Lung microvascular endothelial cell (primary cell): ENCODE measurements around the gene RAPGEF2. TPM values are rescaled to one million over a fixed set of nuclear protein-coding genes. Genes with fewer than 3 reads are reported as not detected.

Experiments used
- DNase-seq, 2 donors: peaks; one replicate each; pipeline versions ENCODE4 v3.0.0 to v3.0.0-alpha.2; 2010; ENCODE audit warnings: low read depth in 2 of 2
- total RNA-seq: library from RNA; depleted of rRNA; stranded (reverse); fragments of >200 nt; gene quantifications from 2 replicates; pipeline ENCODE4 v1.2.1, GENCODE V29; 2014

Gene RAPGEF2
- total RNA-seq, 1 donor from 2014 or later, result 80.6 TPM

DNA sequence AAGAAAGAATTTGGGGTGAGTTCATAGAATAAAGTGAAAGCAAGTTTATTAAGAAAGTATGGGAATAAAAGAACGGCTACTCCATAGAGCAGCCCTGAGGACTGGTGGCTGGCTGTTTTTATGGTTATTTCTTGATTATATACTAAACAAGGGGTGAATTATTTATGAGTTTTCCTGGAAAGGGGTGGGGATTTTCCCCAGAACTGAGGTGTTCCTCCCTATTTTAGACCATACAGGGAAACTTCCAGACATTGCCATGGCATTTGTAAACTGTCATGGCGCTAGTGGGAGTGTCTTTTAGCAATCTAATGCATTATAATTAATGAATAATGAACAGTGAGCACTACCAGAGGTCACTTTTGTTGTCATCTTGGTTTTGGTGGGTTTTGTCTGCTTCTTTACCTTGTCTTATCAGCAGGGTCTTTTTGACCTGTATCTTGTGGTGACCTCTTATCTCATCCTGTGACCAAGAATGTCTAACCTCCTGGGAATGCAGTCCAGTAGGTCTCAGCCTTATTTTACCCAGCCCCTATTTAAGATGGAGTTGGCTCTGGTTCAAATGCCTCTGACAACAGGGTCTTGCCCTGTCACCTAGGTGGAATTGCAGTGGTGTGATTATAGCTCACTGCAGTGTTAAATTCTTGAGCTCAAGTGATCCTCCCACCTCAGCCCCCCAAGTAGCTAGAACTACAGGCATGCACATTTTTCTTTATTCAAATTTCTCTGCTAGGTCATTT is 27.1 kb downstream of the RAPGEF2 start:
- DNase-seq, result no peak

DNA sequence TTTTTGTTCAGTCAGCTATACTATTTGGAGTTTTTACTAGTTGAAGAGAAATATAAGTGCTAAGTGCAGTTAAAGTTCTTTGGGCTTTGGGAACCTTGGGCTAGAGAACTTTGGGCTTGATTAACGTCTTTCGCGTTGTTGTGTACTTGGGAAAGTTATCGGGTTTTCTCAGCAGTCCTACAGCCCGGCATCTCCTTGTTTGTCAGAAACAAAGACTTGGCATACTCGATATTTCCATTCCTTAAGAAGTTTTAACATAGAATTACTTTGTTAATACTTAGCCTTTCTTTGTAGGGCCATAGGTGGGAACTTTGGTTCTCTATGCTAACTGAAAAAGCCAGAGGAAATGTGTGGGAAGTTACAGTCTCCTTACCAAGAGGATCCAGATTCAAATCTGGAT is 28.7 kb downstream of the RAPGEF2 start:
- DNase-seq, result no peak

DNA sequence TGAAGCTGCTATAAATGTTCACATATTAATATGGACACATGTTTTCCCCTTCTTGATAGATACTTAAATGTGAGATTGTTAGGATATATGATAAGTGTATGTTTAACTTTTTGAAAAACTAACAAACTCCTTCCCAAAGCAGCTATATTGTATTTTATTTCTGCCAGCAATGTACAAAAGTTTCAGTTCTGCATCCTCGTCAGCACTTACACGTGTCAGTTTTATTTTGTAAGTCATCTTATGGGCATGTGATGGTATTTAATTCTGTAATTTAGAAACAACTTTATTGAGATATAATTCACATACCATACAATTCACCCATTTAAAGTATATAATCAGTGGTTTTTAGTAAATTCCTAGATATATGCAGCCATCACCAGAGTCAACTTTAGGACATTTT is 31.6 kb downstream of the RAPGEF2 start:
- DNase-seq, result no peak

DNA sequence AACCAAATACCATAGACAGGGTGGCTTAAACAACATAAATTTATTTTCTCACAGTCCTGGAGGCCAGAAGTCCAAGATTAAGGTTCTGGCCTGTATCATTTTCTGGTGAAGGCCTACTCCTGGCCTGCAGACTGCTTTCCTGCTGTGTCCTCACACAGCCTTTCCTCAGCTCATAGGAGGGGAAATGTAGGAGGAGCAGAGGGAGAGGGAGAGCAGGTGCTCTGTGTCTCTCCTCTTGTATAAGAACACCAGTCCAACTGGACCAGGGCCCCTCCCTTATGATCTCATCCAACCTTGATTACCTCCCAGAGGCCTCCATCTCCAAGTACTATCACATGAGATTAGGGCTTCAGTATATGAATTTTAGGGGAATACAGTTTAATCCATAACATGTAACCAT is 34.3 kb downstream of the RAPGEF2 start:
- DNase-seq, result no peak

DNA sequence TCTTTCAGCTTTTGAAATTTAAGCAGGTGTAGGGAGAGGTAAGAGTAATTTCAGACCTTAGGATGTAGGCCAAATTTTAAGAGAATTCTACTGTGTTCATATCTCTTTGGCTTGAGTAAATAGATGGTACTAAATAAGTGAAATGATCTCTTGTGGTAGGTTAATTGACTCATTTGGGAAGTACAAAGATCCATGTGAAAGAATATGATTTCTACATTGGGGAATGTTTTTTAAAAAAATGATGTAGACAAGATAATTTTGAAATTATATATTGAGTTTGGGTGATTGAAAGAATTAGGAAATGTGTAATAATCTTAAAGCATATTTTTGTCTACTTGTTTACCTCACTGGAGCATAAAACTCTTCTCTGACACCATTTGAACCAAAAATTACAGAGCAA is 35.6 kb downstream of the RAPGEF2 start:
- DNase-seq, result no peak

DNA sequence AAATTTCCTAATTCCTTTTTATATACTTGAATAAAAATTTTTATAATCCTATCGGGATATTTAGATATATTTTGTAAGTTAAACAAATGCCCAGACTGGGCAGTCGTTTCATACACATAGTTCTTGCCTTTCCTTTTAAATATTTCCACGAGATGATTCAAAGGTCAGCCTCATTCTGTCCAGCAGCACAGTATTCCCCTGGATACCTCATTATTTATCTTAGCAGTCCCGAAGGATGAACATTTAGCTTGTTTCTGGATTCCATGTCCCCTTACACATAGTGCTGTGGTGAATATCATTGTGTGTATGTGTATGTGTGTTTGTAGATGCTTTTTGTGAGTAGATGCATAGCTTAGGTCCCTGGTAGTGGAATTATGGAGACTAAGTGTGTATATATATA is 38.3 kb downstream of the RAPGEF2 start:
- DNase-seq, result peak in 1 of 2 donors; percentile 47

DNA sequence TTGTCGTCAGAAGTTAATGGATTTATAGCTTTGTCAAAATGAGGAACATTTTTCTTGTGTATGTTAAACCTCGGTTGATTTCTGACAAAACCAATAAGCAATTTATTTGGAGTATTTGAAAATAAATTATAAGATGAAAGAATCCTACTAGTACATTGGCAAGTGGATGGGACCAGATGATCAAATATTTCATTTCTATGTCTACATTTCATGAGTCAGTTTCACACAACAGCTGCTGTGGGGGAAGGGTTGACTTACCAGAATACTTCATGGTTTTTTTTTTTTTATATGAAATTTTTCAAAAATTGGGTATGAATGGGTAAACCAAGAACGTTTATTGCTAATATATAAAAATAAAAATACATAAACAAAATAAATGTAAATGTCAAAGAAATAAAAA is 39.4 kb downstream of the RAPGEF2 start:
- DNase-seq, result peak in 1 of 2 donors; percentile 53

DNA sequence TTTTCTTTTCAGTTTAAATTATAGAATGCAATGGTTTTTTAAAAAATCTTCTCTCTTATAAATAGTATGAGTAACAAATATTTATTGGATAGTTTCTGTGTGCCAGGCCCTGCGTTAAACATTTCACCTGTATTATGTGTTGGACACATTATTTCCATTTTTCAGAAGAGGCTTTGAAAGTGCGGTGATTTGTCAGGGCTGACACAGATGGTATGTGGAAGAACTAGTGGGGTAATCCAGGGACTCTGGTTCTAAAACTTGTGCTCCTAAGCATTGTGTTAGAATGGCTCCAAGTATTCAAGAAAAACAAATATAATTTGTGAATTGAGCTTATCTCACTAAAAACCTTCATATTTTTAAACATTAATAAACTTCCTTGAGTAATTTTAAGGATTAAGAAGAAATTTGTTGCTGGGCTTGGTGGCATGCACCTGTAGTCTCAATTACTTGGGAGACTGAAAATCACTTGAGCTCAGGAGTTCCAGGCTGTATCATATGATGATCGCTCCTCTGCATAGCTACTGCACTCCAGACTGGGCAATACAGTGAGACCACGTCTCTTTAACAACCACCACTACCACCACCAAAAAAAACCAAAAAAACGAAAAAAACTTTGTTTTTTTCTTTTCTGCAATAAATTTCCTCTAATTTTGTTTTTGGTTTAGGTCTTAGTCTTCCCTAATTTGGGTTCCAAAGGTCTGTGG is 40.0 kb downstream of the RAPGEF2 start:
- DNase-seq, result no peak

DNA sequence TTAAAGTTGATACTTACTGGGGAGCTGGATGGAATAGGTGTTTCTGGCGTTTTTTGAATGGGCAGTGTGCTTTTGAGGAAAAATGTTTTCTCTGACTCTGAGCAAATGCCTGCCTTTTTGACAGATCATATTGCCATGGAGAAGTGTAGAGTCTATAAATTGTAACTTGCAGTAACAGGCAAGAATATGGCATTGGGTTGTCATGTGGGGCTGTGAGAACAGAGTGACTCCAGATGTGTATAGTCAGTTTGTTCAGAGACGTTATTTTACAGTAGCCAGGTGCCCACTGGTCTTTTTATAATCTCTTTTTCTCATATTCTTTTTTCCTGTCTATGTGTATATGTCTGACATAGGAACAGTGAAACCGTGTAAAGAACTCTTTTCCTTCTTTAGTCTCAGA is 40.8 kb downstream of the RAPGEF2 start:
- no peak for DNase-seq

DNA sequence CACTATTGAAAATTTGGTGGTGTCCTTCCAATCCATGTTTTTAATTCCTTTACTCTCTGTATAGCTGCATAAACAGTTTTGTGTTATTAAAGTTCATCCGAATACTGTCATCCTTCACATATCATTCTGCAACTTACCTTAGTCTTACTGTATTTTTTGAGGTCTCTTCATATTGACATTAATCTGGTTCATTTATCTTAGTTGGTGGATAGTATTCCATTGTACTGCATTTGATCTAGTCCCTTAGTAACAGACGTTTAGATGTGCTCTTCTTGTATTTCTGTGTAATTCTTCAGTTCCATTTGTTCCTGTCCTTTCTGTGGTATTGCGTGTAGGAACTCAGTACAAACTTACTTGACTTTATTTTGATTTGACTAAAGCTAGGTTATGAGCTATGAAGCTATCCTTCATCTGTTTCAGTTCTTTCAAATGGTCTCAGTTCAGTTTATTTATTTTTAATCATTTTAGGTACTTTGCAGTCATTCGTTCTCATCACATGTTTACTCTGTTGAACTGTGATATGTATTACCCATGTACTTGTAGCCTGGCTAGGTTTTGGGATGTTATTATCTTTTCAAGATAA is 41.3 kb downstream of the RAPGEF2 start:
- DNase-seq, result no peak

DNA sequence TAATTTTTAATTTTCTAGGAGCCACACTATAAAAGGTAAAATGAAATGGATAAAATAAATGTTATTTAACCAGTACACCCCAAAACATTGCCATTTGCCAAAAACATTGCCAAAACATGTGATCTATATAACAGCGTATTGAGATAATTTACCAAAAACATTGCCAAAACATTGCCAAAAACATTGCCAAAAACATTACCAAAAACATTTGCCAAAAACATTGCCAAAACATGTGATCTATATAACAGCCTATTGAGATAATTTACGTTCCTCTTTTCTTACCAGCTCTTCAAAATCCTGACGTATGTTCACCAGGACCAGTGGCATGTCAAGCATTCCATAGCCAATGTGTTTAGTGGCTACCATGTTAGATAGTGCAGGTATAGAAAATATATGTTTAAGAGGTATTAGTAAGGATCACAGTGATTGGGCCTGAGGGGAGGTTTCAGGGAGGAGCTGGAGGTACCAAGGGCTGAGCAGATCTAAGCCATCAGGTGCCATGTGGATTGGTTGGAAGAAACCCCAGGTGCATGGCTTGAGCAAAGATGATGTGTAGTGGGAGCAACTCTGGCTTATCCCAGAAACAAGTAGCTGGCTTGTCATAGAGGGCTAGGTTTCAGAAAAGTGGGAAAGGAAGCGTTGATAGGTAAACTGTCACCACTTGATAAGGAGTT is 42.6 kb downstream of the RAPGEF2 start:
- DNase-seq, result no peak

DNA sequence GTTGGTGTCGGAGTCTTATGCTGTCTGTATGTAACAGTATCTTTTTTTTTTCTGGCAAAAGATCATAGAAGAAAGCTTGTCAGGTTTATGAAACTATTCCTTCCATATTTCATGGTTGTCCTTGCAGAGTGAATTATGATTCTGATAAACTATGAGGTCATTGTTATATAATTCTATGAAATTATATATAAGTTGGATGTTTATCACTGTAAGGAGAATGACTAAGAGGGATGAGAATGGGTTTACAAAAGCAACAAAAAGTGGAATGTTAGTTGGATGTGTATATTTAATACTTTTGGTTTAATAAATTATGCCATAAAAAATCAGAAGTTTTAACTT is 43.1 kb downstream of the RAPGEF2 start:
- no peak for DNase-seq

DNA sequence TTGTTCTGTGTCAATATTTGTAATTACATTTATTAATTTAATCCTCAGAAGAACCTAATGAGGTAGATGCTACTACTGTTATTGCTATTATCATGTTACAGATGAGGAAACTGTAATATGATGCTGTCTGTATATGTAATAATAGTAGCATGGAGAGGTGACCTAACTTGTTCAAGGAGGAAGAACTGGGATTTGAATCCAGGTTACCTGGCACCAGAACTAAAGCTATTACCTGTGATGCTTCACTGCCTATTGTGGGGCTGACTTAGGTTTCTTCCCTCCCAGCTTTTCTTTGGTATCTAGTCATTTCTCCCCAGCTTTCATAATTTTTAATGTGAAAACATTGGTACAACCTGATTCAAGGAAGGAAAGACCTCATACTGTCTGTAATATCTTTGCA is 43.6 kb downstream of the RAPGEF2 start:
- DNase-seq, result no peak

DNA sequence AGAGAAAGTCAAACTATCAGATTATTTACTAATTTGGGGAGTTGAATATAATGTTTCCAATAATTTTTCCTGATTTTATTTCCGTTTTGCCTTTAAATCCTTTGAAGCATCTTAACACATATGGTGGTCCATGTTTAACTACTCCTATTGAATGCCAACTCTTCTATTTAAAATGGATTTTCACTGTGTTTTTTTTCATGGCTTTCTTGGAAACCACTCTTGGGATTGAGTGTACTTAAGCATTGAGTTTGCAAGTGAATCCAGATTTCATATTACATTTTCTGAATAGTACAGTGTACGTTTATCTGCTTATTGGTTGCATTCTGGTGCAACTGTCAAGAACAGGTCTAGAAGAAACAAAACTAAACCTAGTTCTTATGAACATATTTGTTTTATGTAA is 45.6 kb downstream of the RAPGEF2 start:
- DNase-seq, result no peak

DNA sequence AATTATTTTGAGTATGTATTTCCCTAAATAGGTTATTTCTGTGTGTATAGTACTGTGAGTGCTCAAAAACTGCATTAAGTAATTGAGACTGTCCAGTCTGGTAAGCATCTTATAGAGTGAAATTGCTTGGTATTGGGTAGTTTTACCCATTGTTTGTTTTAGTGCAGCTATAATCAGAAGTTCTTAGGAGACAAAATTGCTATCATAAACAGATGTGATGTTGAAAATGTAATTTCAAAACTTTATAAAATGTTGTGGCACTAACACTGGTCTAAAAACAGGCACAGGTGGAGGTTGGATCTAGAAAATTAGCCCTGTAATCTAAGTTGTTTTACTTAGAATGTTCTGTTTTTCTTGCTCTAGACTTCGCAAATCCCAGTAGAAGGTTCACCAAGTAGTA is 46.8 kb downstream of the RAPGEF2 start:
- DNase-seq, result no peak

DNA sequence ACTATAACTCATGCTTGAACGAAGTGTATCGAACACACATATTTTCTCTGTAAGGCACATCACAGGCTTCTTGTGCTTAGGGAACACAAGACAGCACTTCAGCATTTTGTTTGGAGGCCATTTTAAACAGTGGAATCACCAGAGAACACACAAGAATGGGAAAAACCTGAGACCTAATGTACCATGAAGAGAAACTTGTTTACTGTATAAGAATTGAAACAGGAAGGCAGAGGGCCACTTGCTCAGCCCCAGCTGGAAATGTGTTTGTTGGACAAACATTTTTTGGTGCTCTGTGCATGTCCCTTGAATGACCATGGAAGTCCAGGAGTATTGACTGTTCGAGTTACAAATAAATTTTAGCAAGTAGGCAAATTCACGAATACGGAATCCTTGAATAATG is 47.5 kb downstream of the RAPGEF2 start:
- DNase-seq, result no peak

DNA sequence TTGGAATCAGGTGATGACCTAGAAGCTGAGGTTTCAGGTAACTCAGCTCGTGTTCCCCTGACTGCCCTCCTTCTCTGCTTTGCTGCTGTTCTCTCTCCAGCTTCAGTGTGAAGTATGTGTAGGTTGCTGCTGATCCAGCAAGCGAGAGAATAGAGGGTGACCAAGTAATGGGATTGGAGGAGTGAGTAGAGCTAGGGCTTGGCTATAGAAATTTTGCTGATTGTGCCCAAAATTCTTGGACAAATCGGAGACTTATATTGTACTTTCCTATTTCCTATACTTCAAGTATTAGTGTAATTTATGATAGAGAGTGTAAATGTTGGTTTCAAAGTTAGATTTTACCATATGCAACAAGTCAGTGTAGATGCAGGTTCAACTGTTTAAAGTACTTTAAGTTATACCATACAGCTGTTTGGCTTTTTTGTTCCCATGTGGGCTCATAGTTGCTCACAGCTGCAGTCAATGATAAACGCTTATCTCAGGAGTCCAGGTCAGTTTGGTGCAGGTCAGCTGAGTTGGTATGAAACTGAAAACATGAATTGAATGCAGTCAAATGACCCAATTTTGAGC is 48.0 kb downstream of the RAPGEF2 start:
- peak in 1 of 2 donors; percentile 53 for DNase-seq

DNA sequence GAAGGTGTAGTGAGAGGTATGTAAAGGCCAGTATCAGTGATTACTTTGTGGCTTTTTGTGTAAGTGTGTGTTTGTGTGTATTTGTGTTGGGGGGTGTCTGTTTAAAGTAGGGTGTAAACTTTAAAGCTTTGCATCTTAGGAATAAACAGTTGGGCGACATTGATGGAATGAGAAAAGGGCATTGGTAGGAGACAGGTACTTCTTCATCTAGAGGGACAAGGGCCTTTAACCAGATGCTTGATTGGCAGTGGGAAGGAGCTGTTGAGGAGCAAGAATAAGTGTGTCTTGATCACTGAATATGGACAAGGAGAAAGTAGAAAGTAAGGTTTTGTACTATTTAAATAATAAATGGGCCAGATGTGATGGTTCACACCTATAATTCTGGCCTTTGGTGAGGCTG is 48.8 kb downstream of the RAPGEF2 start:
- DNase-seq, result no peak

DNA sequence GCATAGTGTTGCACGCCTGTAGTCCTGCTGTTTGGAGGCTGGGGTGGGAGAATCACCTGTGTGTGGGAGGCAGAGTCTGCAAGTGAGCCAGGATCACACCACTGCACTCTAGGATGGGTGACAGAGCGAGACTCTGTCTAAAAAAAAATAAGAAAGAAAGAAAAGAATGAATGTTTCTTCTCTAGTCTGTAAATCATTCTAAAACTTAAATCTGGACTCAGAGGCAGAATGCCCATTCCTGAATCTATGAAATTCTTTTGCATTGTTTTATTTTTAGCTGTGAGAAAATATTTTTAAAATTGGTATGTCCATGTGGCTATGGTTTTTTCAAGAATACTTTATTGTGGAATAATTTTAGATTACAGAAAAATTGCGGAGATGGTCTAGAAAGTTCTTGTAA is 49.3 kb downstream of the RAPGEF2 start:
- DNase-seq, result no peak

DNA sequence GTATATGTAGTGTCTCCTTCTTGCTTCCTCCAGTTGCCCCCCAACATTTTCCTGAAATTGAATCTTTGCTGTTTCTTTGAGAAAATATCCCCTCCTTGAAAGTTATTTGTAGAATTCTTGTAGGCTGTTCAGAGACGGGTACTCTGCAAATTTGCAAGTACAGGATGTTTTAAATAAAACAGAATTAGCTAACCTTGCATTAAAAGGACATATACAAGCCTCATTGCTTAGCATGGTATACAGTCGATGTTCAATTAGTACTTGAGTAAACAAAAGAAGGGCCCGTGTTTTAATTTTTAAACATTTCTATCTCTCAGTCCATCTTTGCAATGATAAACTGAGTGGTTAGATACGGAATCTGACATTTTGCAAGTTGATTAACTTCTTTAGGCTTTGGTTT is 50.8 kb downstream of the RAPGEF2 start:
- no peak for DNase-seq

DNA sequence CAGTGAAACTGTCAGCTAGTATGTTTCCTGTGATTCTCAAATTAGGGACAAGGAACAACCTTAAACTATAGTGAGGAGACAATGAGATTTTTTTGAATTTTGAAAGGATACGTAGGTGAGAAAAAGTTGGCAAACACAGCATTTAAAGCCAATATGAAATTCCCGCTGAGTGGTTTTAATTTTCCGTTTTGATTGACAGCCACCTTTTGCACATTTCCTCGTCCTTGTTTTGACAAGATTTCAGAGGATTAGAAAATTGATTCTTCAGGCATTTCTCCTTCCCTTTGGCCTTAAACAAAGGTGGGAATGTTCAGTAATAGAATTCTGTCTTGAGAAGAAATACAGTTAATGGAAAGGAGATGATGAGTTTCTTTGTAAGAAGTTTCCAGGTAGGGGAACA is 52.2 kb downstream of the RAPGEF2 start:
- no peak for DNase-seq

DNA sequence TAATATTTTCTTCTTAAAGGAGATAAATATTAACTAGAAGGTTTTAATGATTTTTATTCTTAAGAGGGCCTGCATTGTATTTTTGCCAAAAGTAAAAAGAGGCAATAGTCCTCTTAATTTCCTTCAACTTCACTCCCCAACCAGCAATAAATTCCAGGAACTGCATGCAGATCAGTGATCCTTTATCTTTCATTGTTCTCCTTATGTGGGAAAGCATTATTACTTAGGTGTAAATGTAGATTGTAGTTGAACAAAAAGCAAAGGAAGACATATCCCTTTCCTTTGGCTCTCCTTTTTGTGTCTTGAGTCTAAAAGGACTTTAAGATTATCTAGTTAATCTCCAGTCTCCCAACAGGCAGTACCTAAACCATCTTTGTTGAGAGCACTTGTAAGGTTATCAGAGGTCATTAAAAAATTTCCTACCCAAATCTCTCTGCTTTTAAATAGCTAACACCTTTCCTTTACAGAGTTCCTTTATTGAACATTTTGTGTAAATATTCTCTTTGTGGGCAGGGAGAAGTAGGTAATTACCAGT is 55.3 kb downstream of the RAPGEF2 start:
- DNase-seq, result peak in 1 of 2 donors; percentile 10
